Upper lobe of left lung (tissue), 6 donors: Measurements from ENCODE around the gene MBIP. TPM values are rescaled to one million over a fixed set of nuclear protein-coding genes. Genes with fewer than 3 reads are reported as not detected.
A peak's percentile ranks its signal among the peaks of the same experiment; 100 is the strongest.

Experiments used
- ATAC-seq, 2 donors: fragments of 200-7000 bp; cut with Tn5 transposase; one replicate each; pipeline ENCODE4 v1.9.1; 2022; ENCODE audit warnings: mild to moderate bottlenecking in 2 of 2, moderate library complexity in 2 of 2; ENCODE audit not compliant: low FRiP score in 2 of 2
- DNase-seq, 2 donors: peaks; one replicate each; pipeline ENCODE4 v3.0.0-alpha.2; 2019 to 2020
- H3K27ac ChIP-seq, 4 donors: fragments of 200-600 bp; sonication (generic); one replicate each; pipeline ENCODE4 v1.5.1; 2016 to 2019
- H3K27me3 ChIP-seq, 4 donors: fragments of 200-600 bp; sonication (generic); one replicate each; pipeline ENCODE4 v1.5.1; 2017 to 2019
- H3K36me3 ChIP-seq, 4 donors: fragments of 200-600 bp; sonication (generic); one replicate each; pipeline ENCODE4 v1.5.1; 2016 to 2019
- H3K4me1 ChIP-seq, 4 donors: fragments of 200-600 bp; sonication (generic); one replicate each; pipeline ENCODE4 v1.5.1; 2018 to 2019
- H3K4me3 ChIP-seq, 4 donors: fragments of 200-600 bp; sonication (generic); one replicate each; pipeline ENCODE4 v1.5.1; 2017 to 2019; ENCODE audit warnings: mild to moderate bottlenecking in 2 of 4, moderate library complexity in 1 of 4
- H3K9me3 ChIP-seq, 4 donors: fragments of 200-600 bp; sonication (generic); one replicate each; pipeline ENCODE4 v1.5.1; 2018 to 2019
- CTCF ChIP-seq, 6 experiments: fragments of 450-650 bp in 4 of 6; fragments of 200-600 bp in 2 of 6; sonication (generic) in 2 of 6; IDR thresholded peaks; one replicate each; pipeline ENCODE4 v1.5.1; 2016 to 2019; ENCODE audit warnings: antibody characterized with exemption in 6 of 6
- EP300 ChIP-seq, 4 donors: sonication (generic); formaldehyde crosslinking; IDR thresholded peaks; one replicate each; pipeline ENCODE4 v1.5.1; 2017; ENCODE audit warnings: antibody characterized with exemption in 4 of 4, control low read depth in 2 of 4
- POLR2A ChIP-seq, 4 donors: fragments of 450-650 bp; IDR thresholded peaks; one replicate each; pipeline ENCODE4 v1.5.1; 2016 to 2017; ENCODE audit warnings: antibody characterized with exemption in 4 of 4, mild to moderate bottlenecking in 2 of 4
- POLR2AphosphoS5 ChIP-seq, 2 donors: sonication (generic); formaldehyde crosslinking; IDR thresholded peaks; one replicate each; pipeline ENCODE4 v1.5.1; 2017; ENCODE audit warnings: antibody characterized with exemption in 2 of 2
- WGBS, 2 donors: methylation state at CpG; one replicate each; pipeline ENCODE4 v1.1.5; 2017 to 2018; 5-methylcytosine and 5-hydroxymethylcytosine counted together
- total RNA-seq, 6 donors: library from RNA; depleted of rRNA in 4 of 6; stranded (reverse); fragments of >200 nt in 4 of 6; gene quantifications; one replicate each; pipeline versions ENCODE4 v1.1.0 to v1.2.1, GENCODE V29; 2016 to 2021
- donor health status: DM: no; HTN: no; CAD: no; lungs with moderate emphysema.
- donor health status: DM: no; HTN: yes; CAD: no; lungs with severe emphysema.

The MBIP gene
- total RNA-seq, 6 donors from 2014 or later = 65.0 to 264 (median 133) TPM

GRCh38 chr14:36295642-36296627, 24.5 kb downstream of the MBIP start:
- H3K27ac ChIP-seq = no peak overlapping the region
- TF ChIP-seq POLR2AphosphoS5 (IDR thresholded peaks at IDR 0.05) (no peak), EP300 (IDR thresholded peaks at IDR 0.05) (no peak), POLR2A (IDR thresholded peaks at IDR 0.05) (no peak), CTCF (IDR thresholded peaks at IDR 0.05) (no peak)
- 58% methylated on average over 4 of the region's 4 CpGs for WGBS, 2 donors

GRCh38 chr14:36294543-36294942, 25.9 kb downstream of the MBIP start:
- no peak for ATAC-seq
- 90 to 91% methylated on average over 4 of the region's 4 CpGs for WGBS, 2 donors
- no peak for DNase-seq
- H3K36me3 ChIP-seq = peaks cover 6 to 32% (median 18%) of the 10 kb centered on the region in 4 donors
- H3K4me1 ChIP-seq = peaks cover 0 to 5% (median 0%) of the 10 kb centered on the region in 4 donors
- H3K9me3 ChIP-seq = no peaks in the 10 kb centered on the region
- no peak for TF ChIP-seq CTCF (IDR thresholded peaks at IDR 0.05)
- no peak for TF ChIP-seq EP300 (IDR thresholded peaks at IDR 0.05)
- no peak for TF ChIP-seq POLR2AphosphoS5 (IDR thresholded peaks at IDR 0.05)
- no peak for TF ChIP-seq POLR2A (IDR thresholded peaks at IDR 0.05)
- no peaks in the 10 kb centered on the region for H3K27me3 ChIP-seq
- no peak overlapping the region for H3K27ac ChIP-seq
- H3K4me3 ChIP-seq = no peak overlapping the region

More at GRCh38 chr14:36295642-36296627, 24.5 kb downstream of the MBIP start:
- Histone ChIP-seq H3K27me3 (no peaks in the 10 kb centered on the region), H3K9me3 (no peaks in the 10 kb centered on the region), H3K4me1 (peaks cover 0 to 5% (median 1%) of the 10 kb centered on the region in 4 donors), H3K4me3 (no peak overlapping the region), H3K36me3 (peaks cover 12 to 44% (median 20%) of the 10 kb centered on the region in 4 donors)
- DNase-seq (no peak), ATAC-seq (peak in 1 of 2 donors; percentile 30)

GRCh38 chr14:36293824-36294223, 26.6 kb downstream of the MBIP start:
- no peaks in the 10 kb centered on the region for H3K9me3 ChIP-seq
- WGBS, 2 donors = 0 to 19% methylated on average over 1 of the region's 1 CpG
- ATAC-seq = peak in 1 of 2 donors; percentile 59

GRCh38 chr14:36289954-36290353, 30.5 kb downstream of the MBIP start:
- no peaks in the 10 kb centered on the region for H3K9me3 ChIP-seq
- peaks cover 0 to 5% (median 0%) of the 10 kb centered on the region in 4 donors for H3K4me1 ChIP-seq
- H3K36me3 ChIP-seq = no peaks in the 10 kb centered on the region
- H3K27me3 ChIP-seq = no peaks in the 10 kb centered on the region
- ATAC-seq = no peak
- 96% methylated on average over 1 of the region's 1 CpG for WGBS, 2 donors
- no peak overlapping the region for H3K4me3 ChIP-seq
- DNase-seq = no peak
- TF ChIP-seq POLR2AphosphoS5 (IDR thresholded peaks at IDR 0.05) = no peak
- TF ChIP-seq EP300 (IDR thresholded peaks at IDR 0.05) = no peak
- TF ChIP-seq POLR2A (IDR thresholded peaks at IDR 0.05) = no peak
- H3K27ac ChIP-seq = no peak overlapping the region

More at GRCh38 chr14:36293824-36294223, 26.6 kb downstream of the MBIP start:
- Histone ChIP-seq H3K4me3 (no peak overlapping the region), H3K27me3 (no peaks in the 10 kb centered on the region), H3K36me3 (peaks cover 6 to 25% (median 17%) of the 10 kb centered on the region in 4 donors), H3K4me1 (peaks cover 0 to 5% (median 0%) of the 10 kb centered on the region in 4 donors), H3K27ac (no peak overlapping the region)
- DNase-seq = peak in 1 of 2 donors; percentile 43
- no peak for TF ChIP-seq CTCF (IDR thresholded peaks at IDR 0.05)
- peak in 1 of 4 donors; percentile 13 for TF ChIP-seq POLR2A (IDR thresholded peaks at IDR 0.05)

GRCh38 chr14:36288496-36288895, 31.9 kb downstream of the MBIP start:
- no peaks in the 10 kb centered on the region for H3K9me3 ChIP-seq
- H3K27me3 ChIP-seq = no peaks in the 10 kb centered on the region
- H3K27ac ChIP-seq = no peak overlapping the region
- WGBS, 2 donors = 37 to 55% methylated on average over 3 of the region's 3 CpGs
- H3K36me3 ChIP-seq = no peaks in the 10 kb centered on the region
- DNase-seq = no peak
- H3K4me3 ChIP-seq = no peak overlapping the region
- no peak for ATAC-seq
- no peak for TF ChIP-seq POLR2A (IDR thresholded peaks at IDR 0.05)
- no peak for TF ChIP-seq CTCF (IDR thresholded peaks at IDR 0.05)
- no peak for TF ChIP-seq POLR2AphosphoS5 (IDR thresholded peaks at IDR 0.05)
- no peak for TF ChIP-seq EP300 (IDR thresholded peaks at IDR 0.05)
- peaks cover 0 to 3% (median 0%) of the 10 kb centered on the region in 4 donors for H3K4me1 ChIP-seq
